Measurements from ENCODE around the gene CES4A.
"Not testable (repeated sequence)": the region's sequence is repeated elsewhere in the genome, so short reads cannot be mapped to it uniquely, and the experiment has no call there.

CES4A gene

GRCh38 chr16:67024384-67025209 is 36.2 kb downstream of the CES4A start:
- DNase-seq: no peak

GRCh38 chr16:67025210-67025550 is 36.8 kb downstream of the CES4A start:
- no peak for DNase-seq

GRCh38 chr16:67026570-67026969 is 38.2 kb downstream of the CES4A start:
- no peak for DNase-seq

GRCh38 chr16:67027046-67027445 is 38.7 kb downstream of the CES4A start:
- DNase-seq: no peak

GRCh38 chr16:67028167-67028695 is 39.8 kb downstream of the CES4A start:
- DNase-seq: no peak

- DNase-seq: peak; percentile 95
Measured at GRCh38 chr16:67028696-67029253, 40.4 kb downstream of the CES4A start, which contains the start of gene CBFB. Gene CBFB (plus strand): TSS chr16:67029149. CDS start chr16:67029408, 259 bp downstream.

GRCh38 chr16:67029254-67030096 is 41.1 kb downstream of the CES4A start:
- peak; percentile 58 for DNase-seq

GRCh38 chr16:67030221-67030962 is 42.0 kb downstream of the CES4A start:
- DNase-seq: no peak

- DNase-seq: no peak
Measured at GRCh38 chr16:67034487-67034886, 46.1 kb downstream of the CES4A start.

GRCh38 chr16:67035364-67035763 is 47.0 kb downstream of the CES4A start:
- DNase-seq: no peak

- no peak for DNase-seq
Measured at GRCh38 chr16:67036323-67036741, 47.9 kb downstream of the CES4A start.

GRCh38 chr16:67039260-67040020 is 51.1 kb downstream of the CES4A start:
- DNase-seq: no peak

- no peak for DNase-seq
Measured at GRCh38 chr16:67040166-67040565, 51.8 kb downstream of the CES4A start.

- DNase-seq: no peak
Measured at GRCh38 chr16:67040906-67041305, 52.5 kb downstream of the CES4A start.

- not testable (repeated sequence) for DNase-seq
Measured at GRCh38 chr16:67041520-67041919, 53.1 kb downstream of the CES4A start.

- DNase-seq: no peak
Measured at GRCh38 chr16:67043420-67043819, 55.0 kb downstream of the CES4A start.

- DNase-seq: no peak
Measured at GRCh38 chr16:67050796-67051195, 62.4 kb downstream of the CES4A start.

- DNase-seq: no peak
Measured at GRCh38 chr16:67052399-67052798, 64.0 kb downstream of the CES4A start.

GRCh38 chr16:67053767-67054334 is 65.5 kb downstream of the CES4A start:
- peak; percentile 22 for DNase-seq

GRCh38 chr16:67054901-67055300 is 66.5 kb downstream of the CES4A start:
- no peak for DNase-seq

- DNase-seq: no peak
Measured at GRCh38 chr16:67055712-67056487, 67.5 kb downstream of the CES4A start.

All from CD4-positive, alpha-beta T cell treated with Interleukin-10 for 1 hour (primary cell).